ENCODE data around the gene P2RY12. TPM values are rescaled to one million over a fixed set of nuclear protein-coding genes. Genes with fewer than 3 reads are reported as not detected.

The P2RY12 gene
- total RNA-seq, 4 donors from 2014 or later: 0.31 to 7.8 (median 3.7) TPM

- H3K27ac ChIP-seq: no peak overlapping the region
- no peak for TF ChIP-seq EP300 (IDR thresholded peaks at IDR 0.05)
- TF ChIP-seq POLR2A (IDR thresholded peaks at IDR 0.05): no peak
- TF ChIP-seq CTCF (IDR thresholded peaks at IDR 0.05): no peak
- no peak for TF ChIP-seq POLR2AphosphoS5 (IDR thresholded peaks at IDR 0.05)
- ATAC-seq: no peak
- no peaks in the 10 kb centered on the region for H3K36me3 ChIP-seq
- no peaks in the 10 kb centered on the region for H3K27me3 ChIP-seq
- no peak overlapping the region for H3K4me3 ChIP-seq
- H3K9me3 ChIP-seq: no peaks in the 10 kb centered on the region
- no peaks in the 10 kb centered on the region for H3K4me1 ChIP-seq
Observed at GRCh38 chr3:151371526-151371925, 13.0 kb downstream of the P2RY12 start.

DNA sequence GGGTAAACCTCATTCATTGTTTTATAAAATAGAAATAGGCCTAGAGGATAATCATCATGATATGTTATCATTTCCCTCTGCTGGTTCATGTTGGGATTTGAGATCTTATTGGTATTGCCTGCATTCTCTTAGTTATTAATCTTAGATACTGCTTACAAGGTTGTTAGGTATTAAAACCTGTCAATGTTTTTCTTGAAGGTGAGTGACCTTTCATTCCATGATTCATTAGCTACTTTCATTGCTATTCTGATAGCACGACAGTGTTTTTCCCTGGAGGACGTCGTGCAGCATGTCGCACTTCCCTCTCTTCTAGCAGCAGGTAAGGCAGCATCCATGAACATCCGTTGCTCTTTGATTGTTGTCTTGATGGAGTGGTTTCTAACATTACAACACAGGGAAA is 17.1 kb downstream of the P2RY12 start:
- no peak overlapping the region for H3K27ac ChIP-seq
- no peaks in the 10 kb centered on the region for H3K36me3 ChIP-seq
- no peaks in the 10 kb centered on the region for H3K9me3 ChIP-seq
- TF ChIP-seq POLR2AphosphoS5 (IDR thresholded peaks at IDR 0.05) (no peak), EP300 (IDR thresholded peaks at IDR 0.05) (no peak), POLR2A (IDR thresholded peaks at IDR 0.05) (no peak), CTCF (IDR thresholded peaks at IDR 0.05) (no peak)
- 71 to 95% methylated on average over 4 to 5 of the region's 5 CpGs for WGBS, 2 donors (ENCODE audit: low coverage in 1 of 2)
- no peak for ATAC-seq
- H3K4me1 ChIP-seq: no peaks in the 10 kb centered on the region
- H3K27me3 ChIP-seq: no peaks in the 10 kb centered on the region
- no peak overlapping the region for H3K4me3 ChIP-seq

DNA sequence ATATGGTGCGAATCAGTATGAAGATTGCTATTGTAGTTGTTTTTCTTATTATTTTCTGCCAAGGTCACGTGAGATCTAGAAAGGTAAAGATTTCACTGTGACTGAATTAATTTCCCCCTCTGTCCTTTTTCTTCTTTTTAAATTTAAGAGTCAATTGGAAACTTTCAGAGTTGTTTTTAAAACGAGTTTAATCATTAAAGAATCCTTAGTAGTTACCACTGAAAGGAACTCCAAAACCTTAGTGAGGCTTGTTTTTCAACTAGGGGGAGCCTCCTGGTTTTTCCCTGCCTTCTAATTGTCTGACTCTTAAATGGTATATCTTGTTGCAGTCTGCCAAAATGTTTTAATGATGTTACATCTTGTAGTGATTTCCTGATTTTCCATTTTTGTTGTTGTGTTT is 17.6 kb downstream of the P2RY12 start:
- Histone ChIP-seq H3K9me3 (no peaks in the 10 kb centered on the region), H3K27me3 (no peaks in the 10 kb centered on the region), H3K4me1 (no peaks in the 10 kb centered on the region), H3K4me3 (no peak overlapping the region), H3K27ac (no peak overlapping the region), H3K36me3 (no peaks in the 10 kb centered on the region)
- TF ChIP-seq CTCF (IDR thresholded peaks at IDR 0.05) (no peak), POLR2A (IDR thresholded peaks at IDR 0.05) (no peak), EP300 (IDR thresholded peaks at IDR 0.05) (no peak), POLR2AphosphoS5 (IDR thresholded peaks at IDR 0.05) (no peak)
- ATAC-seq: no peak
- WGBS, 2 donors (ENCODE audit: low coverage in 1 of 2): 84 to 94% methylated on average over 2 to 3 of the region's 3 CpGs

DNA sequence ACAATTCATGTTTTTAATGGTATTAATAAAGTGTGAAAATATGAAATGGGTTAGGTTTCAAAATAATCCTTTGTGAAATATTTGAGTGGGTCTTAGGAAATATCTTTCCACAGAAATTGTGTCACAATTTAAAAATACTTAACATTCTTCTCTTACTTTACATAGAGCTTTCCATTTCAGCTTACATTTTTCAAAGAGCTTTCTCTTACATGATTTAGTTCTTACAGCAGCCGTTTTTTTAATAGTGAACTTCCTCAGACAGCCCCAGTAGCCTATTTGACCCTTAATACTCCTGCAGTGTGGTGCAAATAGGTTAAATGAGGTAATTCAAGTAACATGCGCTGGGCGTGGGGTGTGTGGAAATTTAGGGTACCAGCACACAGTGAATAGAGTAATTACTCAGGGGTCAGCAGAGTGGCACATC is 21.8 kb downstream of the P2RY12 start:
- no peaks in the 10 kb centered on the region for H3K9me3 ChIP-seq
- WGBS, 2 donors (ENCODE audit: low coverage in 1 of 2): 59 to 63% methylated on average over 3 of the region's 3 CpGs
- TF ChIP-seq POLR2AphosphoS5 (IDR thresholded peaks at IDR 0.05) (no peak), EP300 (IDR thresholded peaks at IDR 0.05) (no peak), POLR2A (IDR thresholded peaks at IDR 0.05) (no peak), CTCF (IDR thresholded peaks at IDR 0.05) (no peak)
- no peaks in the 10 kb centered on the region for H3K4me1 ChIP-seq
- no peaks in the 10 kb centered on the region for H3K36me3 ChIP-seq
- H3K4me3 ChIP-seq: no peak overlapping the region
- no peak overlapping the region for H3K27ac ChIP-seq
- no peaks in the 10 kb centered on the region for H3K27me3 ChIP-seq
- ATAC-seq: no peak

DNA sequence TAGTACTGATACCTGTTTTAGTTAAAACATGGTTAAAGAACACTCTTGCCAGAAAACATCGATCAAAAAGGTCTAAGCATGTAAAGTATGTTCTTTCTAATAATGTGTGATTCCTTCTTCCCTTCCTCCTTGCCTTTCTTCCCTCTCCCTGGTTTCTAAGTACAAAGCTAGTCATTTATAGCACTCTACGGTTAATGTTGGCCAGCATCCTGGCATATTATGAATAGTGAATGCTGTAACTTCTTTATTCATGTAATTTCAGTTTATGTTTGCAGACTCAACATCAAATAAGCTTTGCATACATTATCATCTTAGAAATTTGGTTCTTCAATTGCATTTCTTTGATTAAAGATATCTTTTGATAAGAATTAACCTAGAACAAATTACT is 27.1 kb downstream of the P2RY12 start:
- no peak overlapping the region for H3K27ac ChIP-seq
- no peak overlapping the region for H3K4me3 ChIP-seq
- TF ChIP-seq CTCF (IDR thresholded peaks at IDR 0.05) (no peak), POLR2A (IDR thresholded peaks at IDR 0.05) (no peak), POLR2AphosphoS5 (IDR thresholded peaks at IDR 0.05) (no peak), EP300 (IDR thresholded peaks at IDR 0.05) (no peak)
- ATAC-seq: no peak
- H3K9me3 ChIP-seq: no peaks in the 10 kb centered on the region
- no peaks in the 10 kb centered on the region for H3K27me3 ChIP-seq
- WGBS, 2 donors (ENCODE audit: low coverage in 1 of 2): 49 to 64% methylated on average over 2 of the region's 2 CpGs
- H3K36me3 ChIP-seq: no peaks in the 10 kb centered on the region
- H3K4me1 ChIP-seq: peaks cover 0 to 11% (median 0%) of the 10 kb centered on the region in 3 donors
